Stimulated activated CD4-positive, alpha-beta T cell treated with anti-CD3 and anti-CD28 coated beads, Interleukin-15, amount 100 ng/mL, for 24 hours (primary cell): ENCODE measurements around the gene SRL.
"Not testable (repeated sequence)": the region's sequence is repeated elsewhere in the genome, so short reads cannot be mapped to it uniquely, and the experiment has no call there.

ENCODE experiments used
- DNase-seq: peaks from one replicate; pipeline ENCODE4 v3.0.0-alpha.2; 2020

The SRL gene

GRCh38 chr16:4225075-4225474 is 16.8 kb downstream of the SRL start:
- no peak for DNase-seq

- no peak for DNase-seq
Measured at GRCh38 chr16:4220358-4220757, 21.5 kb downstream of the SRL start.

GRCh38 chr16:4218202-4218601 is 23.7 kb downstream of the SRL start:
- no peak for DNase-seq

- no peak for DNase-seq
Measured at GRCh38 chr16:4217204-4218131, 24.4 kb downstream of the SRL start.

- no peak for DNase-seq
Measured at GRCh38 chr16:4216596-4216995, 25.3 kb downstream of the SRL start.

- DNase-seq: no peak
Measured at GRCh38 chr16:4215106-4215505, 26.8 kb downstream of the SRL start.

- no peak for DNase-seq
Measured at GRCh38 chr16:4214215-4214621, 27.7 kb downstream of the SRL start.

- DNase-seq: no peak
Measured at GRCh38 chr16:4213737-4214136, 28.1 kb downstream of the SRL start.

GRCh38 chr16:4212934-4213296 is 29.0 kb downstream of the SRL start:
- DNase-seq: no peak

GRCh38 chr16:4212211-4212933 is 29.5 kb downstream of the SRL start:
- DNase-seq: no peak

GRCh38 chr16:4211445-4212210 is 30.3 kb downstream of the SRL start:
- not testable (repeated sequence) for DNase-seq

- no peak for DNase-seq
Measured at GRCh38 chr16:4209666-4210065, 32.2 kb downstream of the SRL start.

- DNase-seq: no peak
Measured at GRCh38 chr16:4208341-4208751, 33.5 kb downstream of the SRL start.

- no peak for DNase-seq
Measured at GRCh38 chr16:4207683-4208340, 34.1 kb downstream of the SRL start.

- DNase-seq: no peak
Measured at GRCh38 chr16:4207229-4207628, 34.7 kb downstream of the SRL start.

GRCh38 chr16:4206680-4207079 is 35.2 kb downstream of the SRL start:
- no peak for DNase-seq

GRCh38 chr16:4205971-4206370 is 35.9 kb downstream of the SRL start:
- DNase-seq: no peak

GRCh38 chr16:4204521-4204920 is 37.4 kb downstream of the SRL start:
- no peak for DNase-seq

GRCh38 chr16:4203748-4204147 is 38.1 kb downstream of the SRL start:
- no peak for DNase-seq

- DNase-seq: no peak
Measured at GRCh38 chr16:4202615-4203345, 39.1 kb downstream of the SRL start.

GRCh38 chr16:4200781-4201137 is 41.1 kb downstream of the SRL start:
- DNase-seq: no peak
